NCI-H510A (cell line): ENCODE data around the gene SYNCRIP.
"Not testable (repeated sequence)": the region's sequence is repeated elsewhere in the genome, so short reads cannot be mapped to it uniquely, and the experiment has no call there.

Experiments
- DNase-seq: peaks from one replicate; lab custom pipeline; 2025; lab: John Stamatoyannopoulos, UW

SYNCRIP gene

DNA sequence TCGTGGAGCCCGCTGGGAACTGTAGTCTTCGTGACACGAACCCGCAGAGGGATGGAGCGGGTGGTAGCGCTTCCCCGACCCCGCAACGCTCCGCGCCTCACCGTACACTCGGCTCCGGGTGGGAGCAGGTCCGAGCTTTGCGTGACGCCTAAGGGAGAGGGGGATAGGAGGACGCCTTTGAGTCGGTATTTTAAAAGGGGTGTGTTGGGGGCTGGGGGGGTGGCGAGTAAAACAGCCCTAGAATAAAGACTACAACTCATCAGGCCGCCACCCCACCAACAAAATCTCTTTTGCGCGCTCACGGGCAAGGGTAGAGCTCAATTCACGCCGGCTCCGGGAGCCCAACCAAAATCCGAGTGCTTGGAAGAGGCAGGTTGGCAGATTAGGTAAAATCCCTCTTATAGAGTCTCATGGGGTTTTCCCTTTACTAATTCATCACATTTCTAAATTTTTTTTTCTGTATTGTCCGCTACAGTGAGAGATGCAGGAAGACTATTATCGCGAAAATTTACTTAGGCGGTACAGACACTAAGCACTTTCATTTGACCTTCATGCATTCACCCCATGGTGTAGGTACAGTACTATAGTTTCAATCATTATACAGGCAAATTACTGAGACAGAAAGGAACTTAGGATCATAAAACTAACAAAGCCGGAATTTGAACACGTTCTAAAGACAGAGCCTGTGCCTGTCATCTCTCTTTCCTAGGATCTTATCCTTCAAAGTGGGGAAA, 48.3 kb downstream of the SYNCRIP start:
- no peak for DNase-seq

- DNase-seq, result peak; percentile 56
Measured at GRCh38 chr6:85593438-85594196, 49.1 kb downstream of the SYNCRIP start, which contains the start of gene SNX14. Gene SNX14 (minus strand): TSS chr6:85593858. CDS start chr6:85593718, 140 bp downstream.

GRCh38 chr6:85592033-85592432, 50.7 kb downstream of the SYNCRIP start:
- no peak for DNase-seq

DNA sequence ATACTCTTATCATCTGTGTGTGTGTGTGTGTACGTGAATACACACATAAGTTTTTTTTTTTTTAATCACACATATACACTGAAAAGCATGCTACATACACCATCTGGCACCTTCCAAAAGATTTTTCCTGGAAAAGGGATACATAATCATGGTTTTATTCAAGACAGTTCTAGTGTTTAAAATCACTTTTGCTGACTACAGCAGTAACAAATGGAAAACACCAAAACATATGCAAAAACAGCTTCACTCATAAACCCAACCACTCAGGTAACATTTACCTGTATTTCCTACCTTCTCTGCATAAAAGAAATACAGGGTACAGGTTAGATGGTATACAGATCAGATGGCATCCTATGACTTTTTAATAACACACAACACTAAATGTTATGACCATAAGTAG, 51.5 kb downstream of the SYNCRIP start:
- no peak for DNase-seq

DNA sequence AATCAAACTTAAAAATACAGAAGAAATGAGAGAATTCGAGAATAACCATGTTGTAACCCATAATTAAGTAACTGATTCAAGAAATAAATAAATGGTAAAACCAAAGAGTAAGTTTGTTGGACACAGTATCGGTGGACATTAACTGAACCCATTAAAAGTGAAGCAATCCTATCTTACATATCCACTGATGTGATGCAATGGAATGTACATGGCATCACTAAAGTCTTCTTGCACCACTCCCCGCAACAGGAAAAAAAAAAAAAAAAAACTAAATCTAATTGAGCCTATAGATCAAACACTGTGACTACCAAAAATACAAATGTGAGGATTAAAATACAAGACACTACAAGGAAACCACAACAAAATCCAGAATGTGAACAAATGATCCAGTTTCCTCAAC, 56.9 kb downstream of the SYNCRIP start:
- no peak for DNase-seq

DNA sequence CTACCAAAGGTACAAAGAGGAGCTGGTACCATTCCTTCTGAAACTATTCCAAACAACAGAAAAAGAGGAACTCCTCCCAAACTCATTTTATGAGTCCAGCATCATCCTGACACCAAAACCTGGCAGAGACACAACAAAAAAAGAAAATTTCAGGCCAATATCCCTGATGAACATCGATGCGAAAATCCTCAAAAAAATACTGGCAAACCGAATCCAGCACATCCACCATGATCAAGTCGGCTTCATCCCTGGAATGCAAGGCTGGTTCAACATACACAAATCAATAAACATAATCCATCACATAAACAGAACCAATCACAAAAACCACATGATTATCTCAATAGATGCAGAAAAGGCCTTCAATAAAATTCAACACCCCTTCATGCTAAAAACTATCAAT, 59.9 kb downstream of the SYNCRIP start:
- not testable (repeated sequence) for DNase-seq

- DNase-seq, result no peak
Measured at GRCh38 chr6:85581572-85581971, 61.1 kb downstream of the SYNCRIP start.

- no peak for DNase-seq
Measured at GRCh38 chr6:85580878-85581267, 61.8 kb downstream of the SYNCRIP start.

GRCh38 chr6:85580118-85580877, 62.4 kb downstream of the SYNCRIP start:
- no peak for DNase-seq

GRCh38 chr6:85579581-85579980, 63.1 kb downstream of the SYNCRIP start:
- DNase-seq, result no peak

DNA sequence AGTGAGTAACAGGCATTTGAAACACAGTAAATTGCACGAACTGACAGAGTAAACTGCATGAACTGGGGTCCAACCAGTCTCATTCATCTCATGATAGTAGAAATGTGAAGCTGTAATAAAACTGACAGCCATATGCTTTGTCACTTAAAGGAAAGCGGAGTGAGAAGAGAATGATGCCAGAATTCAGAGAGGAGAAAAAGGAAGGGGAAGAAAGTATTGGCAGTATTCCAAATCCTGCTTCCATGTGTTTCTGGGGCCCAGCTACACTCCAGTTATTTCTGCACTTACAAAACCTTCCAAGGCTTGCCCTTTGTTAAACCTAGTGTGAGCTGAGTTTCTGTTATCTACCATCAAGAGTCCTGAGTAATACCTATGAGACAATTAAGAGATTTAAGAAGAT, 66.2 kb downstream of the SYNCRIP start:
- no peak for DNase-seq

DNA sequence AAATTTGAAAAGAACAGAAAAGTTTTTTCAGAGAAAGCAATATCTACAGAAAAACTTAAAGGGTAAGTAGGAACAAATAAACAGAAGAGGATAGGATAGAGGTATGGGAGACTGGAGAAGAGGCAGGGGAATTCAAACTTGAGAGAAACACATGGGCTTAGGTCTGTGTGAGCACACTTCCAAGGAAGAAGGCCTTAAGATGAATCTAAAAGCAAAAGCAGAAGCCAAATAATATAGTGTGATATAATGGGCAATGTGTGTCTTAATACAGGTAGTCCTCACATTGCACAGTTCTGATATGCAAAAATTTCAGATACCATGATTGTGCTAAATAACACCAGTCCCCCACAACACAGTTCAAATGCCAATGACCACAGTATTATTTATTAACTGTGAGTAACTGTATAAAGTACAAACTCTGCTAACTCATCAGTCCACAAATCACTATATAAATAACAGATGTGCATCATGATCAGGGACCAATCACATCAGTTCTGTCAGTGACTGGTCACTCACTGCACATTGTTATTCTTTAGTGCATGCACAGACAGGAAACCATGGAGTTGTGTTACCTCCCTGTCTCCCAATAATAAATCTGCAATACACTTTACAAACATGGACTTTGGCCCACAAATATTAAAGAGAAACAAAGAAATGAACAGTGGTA, 67.6 kb downstream of the SYNCRIP start:
- no peak for DNase-seq

DNA sequence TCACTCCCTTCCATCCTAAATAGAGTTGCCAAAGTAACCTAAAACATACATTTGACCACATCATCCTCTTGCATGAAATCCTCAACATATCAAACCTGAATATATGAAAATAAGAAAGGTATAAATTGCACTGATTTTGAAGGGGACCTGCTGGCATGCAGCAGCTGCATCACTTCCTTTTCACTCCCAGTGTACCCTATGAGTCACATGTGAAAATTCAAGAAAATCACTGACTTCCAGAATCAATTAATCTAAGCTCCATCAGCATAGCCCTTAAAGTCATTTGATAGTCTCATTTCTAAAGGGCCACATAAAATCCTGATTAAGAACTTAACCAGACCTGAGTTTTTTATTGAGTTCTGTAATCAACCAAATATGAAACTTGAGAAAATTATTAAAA, 73.4 kb downstream of the SYNCRIP start:
- no peak for DNase-seq

DNA sequence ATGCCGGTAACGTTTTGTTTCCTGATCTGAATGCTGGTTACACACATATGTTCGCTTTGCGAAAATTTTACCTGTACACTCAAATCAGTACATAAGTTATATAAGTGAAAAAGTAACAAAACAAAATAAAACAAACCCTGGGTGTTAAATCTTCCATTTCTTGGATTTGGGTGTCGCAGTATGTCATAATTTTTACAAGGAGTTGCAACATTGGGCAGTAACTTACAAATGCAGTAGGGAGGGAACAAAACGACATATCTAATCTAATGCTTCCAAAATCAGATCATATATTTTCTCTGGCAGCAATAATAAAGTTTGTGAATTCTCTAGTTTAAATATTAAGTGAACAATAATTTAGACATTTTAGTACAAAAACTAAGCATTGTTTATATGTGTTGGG, 74.3 kb downstream of the SYNCRIP start:
- DNase-seq, result no peak

DNA sequence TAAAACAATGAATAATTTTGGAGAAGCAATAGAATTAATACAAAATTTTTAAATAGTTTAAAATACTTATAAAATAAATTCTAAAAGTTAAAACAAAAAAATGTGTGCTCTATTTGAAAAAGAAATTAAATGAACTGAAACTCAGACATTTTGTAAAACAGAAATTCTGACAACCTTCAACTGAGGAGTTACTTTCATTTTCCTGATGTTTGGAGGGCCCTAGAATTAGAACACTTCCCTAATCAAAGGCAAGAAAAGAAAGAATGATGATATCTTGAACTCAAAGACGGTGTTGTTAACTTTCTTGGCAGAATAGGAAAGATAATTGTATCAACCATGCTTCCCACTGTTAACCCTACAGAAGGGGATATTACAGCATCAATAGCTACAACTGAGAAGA, 77.0 kb downstream of the SYNCRIP start:
- DNase-seq, result no peak

- not testable (repeated sequence) for DNase-seq
Measured at GRCh38 chr6:85564223-85564622, 78.5 kb downstream of the SYNCRIP start.
